Heart left ventricle (tissue), 13 donors: ENCODE measurements around the gene VMAC.

Experiments used
- CTCF ChIP-seq, 12 donors: fragments of 200-600 bp; sonication (generic) in 4 of 12; IDR thresholded peaks; one replicate each; pipeline versions ENCODE4 v1.5.0 to v1.8.0; 2018 to 2022; ENCODE audit warnings: antibody characterized with exemption in 12 of 12, mild to moderate bottlenecking in 5 of 12
- POLR2A ChIP-seq, 2 donors: fragments of 450-650 bp; IDR thresholded peaks; one replicate each; pipeline ENCODE4 v1.6.1; 2017; ENCODE audit warnings: antibody characterized with exemption in 2 of 2, mild to moderate bottlenecking in 2 of 2, moderate library complexity in 2 of 2
- donor health status: ischemic (EF 13 %, LVEDD 7.1; RV severe dilation, severe dysfunction).
- donor health status: DM: no; HTN: yes; CAD: no.
- donor health status: DM: no; HTN: no; CAD: no.
- donor health status: ischemic (EF 25% LVEDD 6.9; RV normal size, moderate dysfunction).
- donor health status: ischemic (EF 25% LVEDD 5.7; RV mildly dilated, moderate dysfunction).
- donor health status: ischemic (EF 35%, LVEDD 5.7; RV mildly dilated, moderate dysfunction).
- donor health status: nonischemic (EF 11% LVEDD 7.7; RV severe dilation, severe dysfunction).
- donor health status: DM: yes; HTN: yes; CAD: no.
- donor health status: PGD.
- donor health status: ischemic (EF 29% LVEDD 5.4; RV normal size, mild dysfunction).
- donor health status: nonischemic (EF 23%, LVEDD 6.1; RV moderate dilation, normal function).

- TF ChIP-seq CTCF (IDR thresholded peaks at IDR 0.05): no peak
- no peak for TF ChIP-seq POLR2A (IDR thresholded peaks at IDR 0.05)
Measured at GRCh38 chr19:5873617-5874199, 31.0 kb upstream of the VMAC start.
